Measurements from ENCODE around the gene ADA. TPM values are rescaled to one million over a fixed set of nuclear protein-coding genes. Genes with fewer than 3 reads are reported as not detected.
A peak's percentile ranks its signal among the peaks of the same experiment; 100 is the strongest.

ADA gene
- polyA plus RNA-seq, 1 experiment = 12.6 TPM

- Histone ChIP-seq H3K27ac (ENCODE audit: low read depth, low read length) (no peak overlapping the region), H3K4me3 (ENCODE audit: low read depth, low read length) (no peak overlapping the region), H3K9me3 (ENCODE audit: control insufficient read depth, insufficient read depth, low read length) (no peaks in the 10 kb centered on the region), H3K27me3 (ENCODE audit: control insufficient read depth, insufficient read depth, low read length) (no peaks in the 10 kb centered on the region)
- no peak for DNase-seq (ENCODE audit: low read depth, low spot score)
- TF ChIP-seq, protein P1, sequence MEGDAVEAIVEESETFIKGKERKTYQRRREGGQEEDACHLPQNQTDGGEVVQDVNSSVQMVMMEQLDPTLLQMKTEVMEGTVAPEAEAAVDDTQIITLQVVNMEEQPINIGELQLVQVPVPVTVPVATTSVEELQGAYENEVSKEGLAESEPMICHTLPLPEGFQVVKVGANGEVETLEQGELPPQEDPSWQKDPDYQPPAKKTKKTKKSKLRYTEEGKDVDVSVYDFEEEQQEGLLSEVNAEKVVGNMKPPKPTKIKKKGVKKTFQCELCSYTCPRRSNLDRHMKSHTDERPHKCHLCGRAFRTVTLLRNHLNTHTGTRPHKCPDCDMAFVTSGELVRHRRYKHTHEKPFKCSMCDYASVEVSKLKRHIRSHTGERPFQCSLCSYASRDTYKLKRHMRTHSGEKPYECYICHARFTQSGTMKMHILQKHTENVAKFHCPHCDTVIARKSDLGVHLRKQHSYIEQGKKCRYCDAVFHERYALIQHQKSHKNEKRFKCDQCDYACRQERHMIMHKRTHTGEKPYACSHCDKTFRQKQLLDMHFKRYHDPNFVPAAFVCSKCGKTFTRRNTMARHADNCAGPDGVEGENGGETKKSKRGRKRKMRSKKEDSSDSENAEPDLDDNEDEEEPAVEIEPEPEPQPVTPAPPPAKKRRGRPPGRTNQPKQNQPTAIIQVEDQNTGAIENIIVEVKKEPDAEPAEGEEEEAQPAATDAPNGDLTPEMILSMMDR (IDR thresholded peaks at IDR 0.05; ENCODE audit: low read depth, low read length) = no peak
- POLR2A ChIA-PET = no interaction called here
- CTCF ChIA-PET = interaction anchor here (1.1 kb wide), 1 partner anchor 17 kb away, joined by 3 read pairs; no protein-coding TSS in a partner anchor
Observed at GRCh38 chr20:44586289-44586911, 65.1 kb downstream of the ADA start.

- H3K27ac ChIP-seq (ENCODE audit: low read depth, low read length) = no peak overlapping the region
- TF ChIP-seq, protein P1 (IDR thresholded peaks at IDR 0.05; ENCODE audit: low read depth, low read length) = no peak
- ChIA-PET POLR2A (no interaction called here), CTCF (interaction anchor here (0.7 to 1.1 kb wide), 2 partner anchors 13 to 18 kb away, joined by 3 read pairs; no protein-coding TSS in a partner anchor)
- no peaks in the 10 kb centered on the region for H3K27me3 ChIP-seq (ENCODE audit: control insufficient read depth, insufficient read depth, low read length)
- H3K9me3 ChIP-seq (ENCODE audit: control insufficient read depth, insufficient read depth, low read length) = no peaks in the 10 kb centered on the region
- DNase-seq (ENCODE audit: low read depth, low spot score) = no peak
- no peak overlapping the region; the same call in 1 of the 2 replicates for H3K4me3 ChIP-seq (ENCODE audit: low read depth, low read length)
Observed at GRCh38 chr20:44585057-44585963, 66.2 kb downstream of the ADA start.

- Histone ChIP-seq H3K27ac (ENCODE audit: low read depth, low read length) (no peak overlapping the region), H3K4me3 (ENCODE audit: low read depth, low read length) (peak overlapping the region; percentile 68), H3K9me3 (ENCODE audit: control insufficient read depth, insufficient read depth, low read length) (no peaks in the 10 kb centered on the region), H3K27me3 (ENCODE audit: control insufficient read depth, insufficient read depth, low read length) (no peaks in the 10 kb centered on the region)
- ChIA-PET POLR2A (no interaction called here), CTCF (no interaction called here)
- TF ChIP-seq, protein P1 (IDR thresholded peaks at IDR 0.05; ENCODE audit: low read depth, low read length) = no peak
- DNase-seq (ENCODE audit: low read depth, low spot score) = no peak
Observed at GRCh38 chr20:44584162-44584561, 67.3 kb downstream of the ADA start.

- no peak for DNase-seq (ENCODE audit: low read depth, low spot score)
- Histone ChIP-seq H3K9me3 (ENCODE audit: control insufficient read depth, insufficient read depth, low read length) (no peaks in the 10 kb centered on the region), H3K27ac (ENCODE audit: low read depth, low read length) (no peak overlapping the region), H3K27me3 (ENCODE audit: control insufficient read depth, insufficient read depth, low read length) (no peaks in the 10 kb centered on the region), H3K4me3 (ENCODE audit: low read depth, low read length) (peak overlapping the region; percentile 68)
- POLR2A ChIA-PET = interaction anchor here (1.0 kb wide), 1 partner anchor 15 kb away, joined by 3 read pairs; no protein-coding TSS in a partner anchor
- TF ChIP-seq, protein P1 (IDR thresholded peaks at IDR 0.05; ENCODE audit: low read depth, low read length) = no peak
- CTCF ChIA-PET = interaction anchor here (1.7 kb wide), 1 partner anchor 26 kb away, joined by 3 read pairs; no protein-coding TSS in a partner anchor
Observed at GRCh38 chr20:44583157-44583556, 68.3 kb downstream of the ADA start.

Data from AG04450 (cell line).